Uterus (tissue), 2 donors: ENCODE data around the gene ATP8A2.

Source experiments
- CTCF ChIP-seq, 4 experiments: fragments of 200-600 bp in 2 of 4; fragments of 450-650 bp in 2 of 4; sonication (generic) in 2 of 4; IDR thresholded peaks; one replicate each; pipeline ENCODE4 v1.5.1; 2016 to 2019; ENCODE audit warnings: antibody characterized with exemption in 4 of 4, mild to moderate bottlenecking in 2 of 4, moderate library complexity in 1 of 4
- POLR2A ChIP-seq, 2 donors: fragments of 450-650 bp; IDR thresholded peaks; one replicate each; pipeline ENCODE4 v1.6.1; 2016; ENCODE audit warnings: antibody characterized with exemption in 2 of 2, mild to moderate bottlenecking in 1 of 2, moderate library complexity in 1 of 2

- TF ChIP-seq CTCF (IDR thresholded peaks at IDR 0.05) (no peak), POLR2A (IDR thresholded peaks at IDR 0.05) (no peak)
Observed at GRCh38 chr13:25865391-25865790, 493.6 kb downstream of the ATP8A2 start.
